Spleen (tissue), 7 donors: ENCODE data around the gene PRPF8.

Experiments used
- CTCF ChIP-seq, 11 experiments: fragments of 200-600 bp in 7 of 11; fragments of 450-650 bp in 4 of 11; sonication (generic) in 4 of 11; IDR thresholded peaks in 8 of 11; conservative IDR thresholded peaks in 3 of 11; 1 replicate in 7 of 11; 2 replicates in 4 of 11; pipeline versions ENCODE4 v1.4.0 to v1.8.0; 2016 to 2021; ENCODE audit warnings: antibody characterized with exemption in 11 of 11, inconsistent platforms in 4 of 11, mild to moderate bottlenecking in 1 of 11
- POLR2A ChIP-seq, 3 donors: fragments of 450-650 bp; IDR thresholded peaks; one replicate each; pipeline ENCODE4 v1.5.1; 2017; ENCODE audit warnings: antibody characterized with exemption in 3 of 3, mild to moderate bottlenecking in 1 of 3
- donor health status: DM: no; HTN: no; CAD: no; lungs with moderate emphysema.
- donor health status: DM: no; HTN: no; CAD: no.
- donor health status: DM: no; HTN: no; CAD: no.

- TF ChIP-seq CTCF (IDR thresholded peaks at IDR 0.05 in 8 of 11, conservative IDR thresholded peaks at IDR 0.05 in 3 of 11): no peak
- no peak for TF ChIP-seq POLR2A (IDR thresholded peaks at IDR 0.05)
Measured at GRCh38 chr17:1710807-1711553, 26.3 kb upstream of the PRPF8 start.
